BJ (cell line): ENCODE measurements around the gene IFNA13. TPM values are rescaled to one million over a fixed set of nuclear protein-coding genes. Genes with fewer than 3 reads are reported as not detected.
"Not testable (repeated sequence)": the region's sequence is repeated elsewhere in the genome, so short reads cannot be mapped to it uniquely, and the experiment has no call there.

Experiments
- CTCF ChIA-PET: fragments of 350-600 bp; formaldehyde crosslinking; extraction: SDS; loops from one replicate; lab custom pipeline; 2021; ENCODE audit warnings: antibody characterized with exemption, inconsistent platforms; lab: Yijun Ruan, JAX
- POLR2A ChIA-PET: fragments of 300-600 bp; sonication (Branson Sonifier 250); formaldehyde crosslinking; extraction: SDS; loops from one replicate; lab custom pipeline; 2021; ENCODE audit warnings: antibody characterized with exemption; lab: Charles Lee
- DNase-seq: peaks from one replicate; pipeline ENCODE4 v3.0.0-alpha.2; 2011; ENCODE audit warnings: low read depth
- H3K27me3 ChIP-seq: 2 replicates; pipeline ENCODE4 v1.6.0; 2011; ENCODE audit warnings: low read length; ENCODE audit not compliant: control insufficient read depth, insufficient read depth
- H3K36me3 ChIP-seq: 2 replicates; pipeline ENCODE4 v1.5.1; 2011; ENCODE audit warnings: low read length; ENCODE audit not compliant: control insufficient read depth, insufficient read depth
- H3K4me3 ChIP-seq: 2 replicates; pipeline ENCODE4 v1.5.1; 2011; ENCODE audit warnings: low read depth, mild to moderate bottlenecking, control low read depth, low read length
- CTCF ChIP-seq: IDR thresholded peaks from 2 replicates; pipeline ENCODE4 v1.5.1; 2011; ENCODE audit warnings: low read depth, mild to moderate bottlenecking, control low read depth, inconsistent platforms, low read length, moderate library complexity; ENCODE audit not compliant: insufficient read depth
- polyA plus RNA-seq: library from polyadenylated mRNA; depleted of rRNA; stranded (reverse); fragments of >200 nt; gene quantifications from 2 replicates; pipeline ENCODE4 v1.2.3, GENCODE V29; 2011

IFNA13 gene
- polyA plus RNA-seq, 1 experiment: not detected

- H3K4me3 ChIP-seq: no peak overlapping the region
- TF ChIP-seq CTCF: no peak
- peaks cover 7% of the 10 kb centered on the region for H3K27me3 ChIP-seq
- no peaks in the 10 kb centered on the region for H3K36me3 ChIP-seq
- DNase-seq: no peak
- ChIA-PET CTCF (no interaction called here), POLR2A (no interaction called here)
These were observed 15.8 kb upstream of the IFNA13 start for GRCh38 chr9:21383627-21384026.

GRCh38 chr9:21381448-21382339 lies 13.8 kb upstream of the IFNA13 start:
- ChIA-PET POLR2A (interaction anchor here (0.6 kb wide), 1 partner anchor 178 kb away, joined by 11 read pairs; no protein-coding TSS in a partner anchor), CTCF (interaction anchor here (1.1 to 6.8 kb wide), 2 partner anchors 14 to 16 kb away, joined by 4 to 33 read pairs; no protein-coding TSS in a partner anchor)
- Histone ChIP-seq H3K36me3 (no peaks in the 10 kb centered on the region), H3K27me3 (peaks cover 7% of the 10 kb centered on the region), H3K4me3 (no peak overlapping the region)
- no peak for TF ChIP-seq CTCF
- no peak for DNase-seq

GRCh38 chr9:21371467-21371866 lies 3.6 kb upstream of the IFNA13 start:
- H3K4me3 ChIP-seq, POLR2A ChIA-PET: not testable (repeated sequence)
- CTCF ChIA-PET: interaction anchor here (1.5 kb wide), 1 partner anchor 25 kb away, joined by 6 read pairs; no protein-coding TSS in a partner anchor

GRCh38 chr9:21367169-21367568 lies 688 bp downstream of the IFNA13 start:
- H3K27me3 ChIP-seq, DNase-seq, CTCF ChIA-PET, H3K4me3 ChIP-seq, H3K36me3 ChIP-seq, POLR2A ChIA-PET: not testable (repeated sequence)

More at GRCh38 chr9:21371467-21371866, 3.6 kb upstream of the IFNA13 start:
- not testable (repeated sequence) for H3K36me3 ChIP-seq, H3K27me3 ChIP-seq, DNase-seq

- POLR2A ChIA-PET: no interaction called here
- no peaks in the 10 kb centered on the region for H3K36me3 ChIP-seq
- DNase-seq: no peak
- CTCF ChIA-PET: no interaction called here
- 0 out of 2 replicates have a peak, but pooled peaks cover 2% of the 10 kb centered on the region for H3K27me3 ChIP-seq
- no peak overlapping the region for H3K4me3 ChIP-seq
- TF ChIP-seq CTCF: no peak
These were observed 5.6 kb downstream of the IFNA13 start for GRCh38 chr9:21362287-21362686.
